Gastroesophageal sphincter (tissue), 4 donors: ENCODE results near the gene SPATA3. TPM values are rescaled to one million over a fixed set of nuclear protein-coding genes. Genes with fewer than 3 reads are reported as not detected.

Experiments used
- ATAC-seq: fragments of 150-250 bp; one replicate; pipeline ENCODE4 v1.9.1; 2016; ENCODE audit warnings: mild to moderate bottlenecking, moderate library complexity
- H3K27ac ChIP-seq, 4 donors: fragments of 200-600 bp; sonication (generic) in 3 of 4; 1 replicate in 3 of 4; 2 replicates in 1 of 4; pipeline ENCODE4 v1.5.1; 2016 to 2019
- H3K27me3 ChIP-seq: fragments of 200-600 bp; sonication (generic); one replicate; pipeline ENCODE4 v1.5.1; 2019
- H3K36me3 ChIP-seq, 2 donors: fragments of 200-600 bp; sonication (generic); one replicate each; pipeline ENCODE4 v1.5.1; 2019; ENCODE audit warnings: control low read depth in 1 of 2
- H3K4me1 ChIP-seq, 3 donors: fragments of 200-600 bp; sonication (generic); 1 replicate in 2 of 3; 2 replicates in 1 of 3; pipeline ENCODE4 v1.5.1; 2016 to 2019; ENCODE audit warnings: control low read depth in 2 of 3
- H3K4me3 ChIP-seq, 2 donors: fragments of 200-600 bp; sonication (generic); one replicate each; pipeline ENCODE4 v1.5.1; 2019; ENCODE audit warnings: mild to moderate bottlenecking in 1 of 2, moderate library complexity in 1 of 2
- H3K9me3 ChIP-seq, 3 donors: fragments of 200-600 bp; sonication (generic); one replicate each; pipeline ENCODE4 v1.5.1; 2017 to 2019; ENCODE audit warnings: control low read depth in 2 of 3
- EP300 ChIP-seq: sonication (generic); formaldehyde crosslinking; IDR thresholded peaks from one replicate; pipeline ENCODE4 v1.6.1; 2017; ENCODE audit warnings: antibody characterized with exemption, mild to moderate bottlenecking
- POLR2A ChIP-seq, 2 donors: fragments of 450-650 bp; IDR thresholded peaks; one replicate each; pipeline ENCODE4 v1.6.1; 2017; ENCODE audit warnings: antibody characterized with exemption in 2 of 2, mild to moderate bottlenecking in 2 of 2, moderate library complexity in 1 of 2
- POLR2AphosphoS5 ChIP-seq: sonication (generic); formaldehyde crosslinking; IDR thresholded peaks from one replicate; pipeline ENCODE4 v1.6.1; 2017; ENCODE audit warnings: antibody characterized with exemption
- whole genome bisulfite sequencing, 2 donors: methylation state at CpG; one replicate each; pipeline ENCODE4 v1.1.5; 2018; ENCODE audit warnings: low coverage in 1 of 2; 5-methylcytosine and 5-hydroxymethylcytosine counted together
- total RNA-seq, 4 donors: library from RNA; depleted of rRNA; stranded (reverse); fragments of >200 nt; gene quantifications; one replicate each; pipeline ENCODE4 v1.1.0, GENCODE V29; 2016
- TF ChIP-seq, protein P1 (sequence below), 4 experiments: fragments of 200-600 bp in 2 of 4; fragments of 450-650 bp in 2 of 4; sonication (generic) in 1 of 4; IDR thresholded peaks; one replicate each; pipeline ENCODE4 v1.5.1; 2017 to 2019; ENCODE audit warnings: antibody characterized with exemption in 4 of 4, mild to moderate bottlenecking in 2 of 4, moderate library complexity in 2 of 4

Gene SPATA3
- total RNA-seq, 4 donors from 2014 or later = not detected

DNA sequence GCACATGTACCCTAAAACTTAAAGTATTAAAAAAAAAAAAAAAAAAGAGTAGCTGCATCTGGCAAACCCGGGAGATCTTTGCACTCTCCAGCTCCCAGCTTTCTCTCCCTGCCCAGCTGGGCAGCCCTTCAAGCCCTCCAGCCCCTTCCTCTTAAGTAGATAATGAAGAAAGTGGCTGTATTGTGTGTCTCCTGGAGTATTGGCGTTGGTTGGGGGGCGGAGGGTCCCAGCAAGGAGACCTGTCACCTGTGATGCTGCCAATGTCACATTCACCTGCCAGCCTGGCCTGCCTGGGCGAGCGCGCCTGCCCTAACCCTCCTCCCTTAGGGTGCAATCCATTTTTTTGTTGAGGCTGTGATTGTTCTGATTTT lies 43.4 kb downstream of the SPATA3 start:
- no peak overlapping the region for H3K27ac ChIP-seq
- H3K4me3 ChIP-seq = no peak overlapping the region
- peaks cover 70% of the 10 kb centered on the region for H3K27me3 ChIP-seq
- ATAC-seq = no peak
- no peaks in the 10 kb centered on the region for H3K9me3 ChIP-seq
- H3K4me1 ChIP-seq = peaks cover 0 to 13% (median 0%) of the 10 kb centered on the region in 3 donors
- 56 to 72% methylated on average over 3 to 6 of the region's 6 CpGs for WGBS, 2 donors
- H3K36me3 ChIP-seq = no peaks in the 10 kb centered on the region
- no peak for TF ChIP-seq POLR2A (IDR thresholded peaks at IDR 0.05)
- no peak for TF ChIP-seq EP300
- no peak for TF ChIP-seq POLR2AphosphoS5
- TF ChIP-seq, protein P1, sequence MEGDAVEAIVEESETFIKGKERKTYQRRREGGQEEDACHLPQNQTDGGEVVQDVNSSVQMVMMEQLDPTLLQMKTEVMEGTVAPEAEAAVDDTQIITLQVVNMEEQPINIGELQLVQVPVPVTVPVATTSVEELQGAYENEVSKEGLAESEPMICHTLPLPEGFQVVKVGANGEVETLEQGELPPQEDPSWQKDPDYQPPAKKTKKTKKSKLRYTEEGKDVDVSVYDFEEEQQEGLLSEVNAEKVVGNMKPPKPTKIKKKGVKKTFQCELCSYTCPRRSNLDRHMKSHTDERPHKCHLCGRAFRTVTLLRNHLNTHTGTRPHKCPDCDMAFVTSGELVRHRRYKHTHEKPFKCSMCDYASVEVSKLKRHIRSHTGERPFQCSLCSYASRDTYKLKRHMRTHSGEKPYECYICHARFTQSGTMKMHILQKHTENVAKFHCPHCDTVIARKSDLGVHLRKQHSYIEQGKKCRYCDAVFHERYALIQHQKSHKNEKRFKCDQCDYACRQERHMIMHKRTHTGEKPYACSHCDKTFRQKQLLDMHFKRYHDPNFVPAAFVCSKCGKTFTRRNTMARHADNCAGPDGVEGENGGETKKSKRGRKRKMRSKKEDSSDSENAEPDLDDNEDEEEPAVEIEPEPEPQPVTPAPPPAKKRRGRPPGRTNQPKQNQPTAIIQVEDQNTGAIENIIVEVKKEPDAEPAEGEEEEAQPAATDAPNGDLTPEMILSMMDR (IDR thresholded peaks at IDR 0.05) = no peak

DNA sequence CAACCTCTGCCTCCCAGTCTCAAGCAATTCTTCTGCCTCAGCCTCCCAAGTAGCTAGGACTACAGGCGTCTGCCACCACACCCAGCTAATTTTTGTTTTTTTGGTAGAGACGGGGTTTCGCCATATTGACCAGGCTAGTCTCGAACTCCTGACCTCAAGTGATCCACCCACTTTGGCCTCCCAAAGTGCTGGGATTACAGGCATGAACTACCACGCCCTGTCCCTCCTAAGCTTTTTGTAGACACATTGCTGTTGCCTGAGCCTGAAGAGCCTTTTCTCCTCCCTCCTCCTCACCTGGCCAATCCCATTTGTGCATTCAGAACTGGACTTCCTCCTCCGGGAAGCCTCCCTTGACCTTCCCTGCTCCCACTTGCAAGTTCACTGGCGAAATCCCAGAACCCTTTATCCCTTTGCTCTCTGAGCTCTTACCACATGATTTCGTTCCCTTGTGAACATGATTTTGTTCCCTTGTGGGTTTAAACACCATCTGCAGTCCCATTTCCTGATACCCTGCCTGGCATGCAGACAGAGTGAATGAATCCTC lies 44.0 kb downstream of the SPATA3 start:
- no peak for ATAC-seq
- Histone ChIP-seq H3K27ac (no peak overlapping the region), H3K4me3 (no peak overlapping the region), H3K9me3 (no peaks in the 10 kb centered on the region), H3K36me3 (no peaks in the 10 kb centered on the region), H3K27me3 (peaks cover 68% of the 10 kb centered on the region), H3K4me1 (peaks cover 0 to 13% (median 0%) of the 10 kb centered on the region in 3 donors)
- TF ChIP-seq POLR2AphosphoS5 (no peak), EP300 (no peak)
- TF ChIP-seq, protein P1 (IDR thresholded peaks at IDR 0.05) = no peak
- 60 to 76% methylated on average over 5 to 8 of the region's 8 CpGs for WGBS, 2 donors

DNA sequence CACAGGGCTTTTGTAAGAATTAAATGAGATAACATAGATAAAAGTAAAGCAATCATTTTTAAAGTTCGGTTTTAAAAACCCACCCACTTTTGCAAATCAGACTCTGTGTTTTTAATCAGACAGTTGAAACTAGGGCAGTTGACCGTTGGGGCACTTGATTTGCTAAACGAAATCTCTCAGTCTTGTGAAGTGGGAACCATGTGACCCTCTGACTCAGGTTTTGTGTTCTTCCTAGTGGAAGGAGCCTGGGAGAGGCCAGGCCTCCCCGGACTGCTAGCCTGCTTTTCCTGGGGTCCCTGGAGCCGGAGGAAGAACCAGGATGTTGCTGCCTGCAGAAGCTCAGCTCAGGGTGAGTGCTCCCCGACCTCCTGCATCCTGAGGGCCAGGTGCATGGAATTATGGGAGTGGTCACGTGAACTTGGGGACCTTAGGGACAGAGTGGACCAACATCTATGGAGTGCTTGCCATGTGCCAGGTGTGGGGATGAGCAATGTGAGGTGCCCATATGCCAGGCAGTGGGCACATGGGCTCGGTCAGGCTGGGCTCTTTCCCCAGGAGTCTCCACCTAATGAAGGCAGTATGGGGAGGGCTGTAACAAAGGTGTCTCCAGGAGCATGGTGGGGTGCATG lies 45.3 kb downstream of the SPATA3 start:
- H3K36me3 ChIP-seq = no peaks in the 10 kb centered on the region
- WGBS, 2 donors = 37% methylated on average over 3 of the region's 8 CpGs; no CpG with 5 or more reads in 1 of the 2 donors
- H3K9me3 ChIP-seq = no peaks in the 10 kb centered on the region
- peaks cover 56% of the 10 kb centered on the region for H3K27me3 ChIP-seq
- H3K4me1 ChIP-seq = peaks cover 0 to 13% (median 0%) of the 10 kb centered on the region in 3 donors
- no peak overlapping the region for H3K4me3 ChIP-seq
- ATAC-seq = no peak
- TF ChIP-seq, protein P1 (IDR thresholded peaks at IDR 0.05) = no peak
- no peak for TF ChIP-seq POLR2A (IDR thresholded peaks at IDR 0.05)
- TF ChIP-seq POLR2AphosphoS5 = no peak
- H3K27ac ChIP-seq = no peak overlapping the region

DNA sequence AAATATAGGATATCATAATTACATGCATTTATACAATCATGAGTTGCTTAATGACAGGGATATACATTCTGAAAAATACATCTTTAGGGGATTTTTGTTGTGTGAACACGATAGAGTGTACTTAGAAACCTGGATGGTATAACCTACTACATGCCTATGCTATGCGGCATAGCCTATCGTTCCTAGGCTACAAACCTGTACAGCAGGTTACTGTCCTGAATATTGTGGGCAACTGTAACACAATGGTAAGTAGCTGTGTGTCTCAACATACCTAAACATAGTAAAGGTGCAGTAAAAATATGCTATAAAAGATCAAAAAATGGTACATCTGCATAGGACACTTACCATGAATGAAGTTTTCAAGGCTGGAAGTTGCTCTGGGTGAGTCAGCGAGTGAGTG lies 47.9 kb downstream of the SPATA3 start:
- Histone ChIP-seq H3K9me3 (no peaks in the 10 kb centered on the region), H3K4me3 (no peak overlapping the region), H3K27ac (no peak overlapping the region), H3K4me1 (no peaks in the 10 kb centered on the region), H3K36me3 (no peaks in the 10 kb centered on the region), H3K27me3 (peaks cover 47% of the 10 kb centered on the region)
- no peak for ATAC-seq
- TF ChIP-seq EP300 = no peak
- TF ChIP-seq POLR2A (IDR thresholded peaks at IDR 0.05) = no peak
- TF ChIP-seq POLR2AphosphoS5 = no peak
- TF ChIP-seq, protein P1 (IDR thresholded peaks at IDR 0.05) = no peak
- WGBS, 2 donors = 84 to 92% methylated on average over 3 to 4 of the region's 4 CpGs

DNA sequence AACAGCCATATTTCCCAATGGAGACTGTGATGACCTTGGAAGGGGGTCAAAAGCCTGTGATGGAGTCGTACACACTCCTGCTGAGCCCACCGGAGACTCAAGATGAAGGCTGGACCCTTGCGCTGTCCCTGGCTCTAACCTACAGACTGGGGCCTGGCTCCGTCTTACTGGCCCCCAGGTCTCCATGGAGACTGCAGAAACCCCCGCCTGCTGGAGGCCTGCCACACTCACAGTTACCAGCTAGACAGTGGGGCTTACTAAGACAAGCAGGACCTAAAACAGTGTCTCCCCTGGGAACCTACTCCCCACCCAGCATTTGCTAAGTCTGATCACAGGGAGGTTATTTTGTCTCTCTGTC lies 51.0 kb downstream of the SPATA3 start:
- TF ChIP-seq, protein P1 (IDR thresholded peaks at IDR 0.05) = no peak
- TF ChIP-seq POLR2AphosphoS5 (no peak), EP300 (no peak)
- no peak for ATAC-seq
- no peak overlapping the region for H3K27ac ChIP-seq
- H3K4me1 ChIP-seq = peaks cover 0 to 1% (median 0%) of the 10 kb centered on the region in 3 donors
- WGBS, 2 donors = no CpG with 5 or more reads among the region's 5 CpGs
- H3K4me3 ChIP-seq = no peak overlapping the region
- no peaks in the 10 kb centered on the region for H3K36me3 ChIP-seq
- peaks cover 37% of the 10 kb centered on the region for H3K27me3 ChIP-seq
- H3K9me3 ChIP-seq = no peaks in the 10 kb centered on the region
